DND-41 (cell line): ENCODE data around the gene USPL1.
A peak's percentile ranks its signal among the peaks of the same experiment; 100 is the strongest.

Source experiments
- ATAC-seq: fragments of 200-7000 bp; cut with Tn5 transposase; 3 replicates; pipeline ENCODE4 v1.9.1; 2021; ENCODE audit warnings: low read depth; ENCODE audit not compliant: insufficient read depth
- DNase-seq: peaks from one replicate; pipeline ENCODE4 v3.0.0-alpha.2; 2020
- H2AFZ ChIP-seq: 2 replicates; pipeline ENCODE4 v1.6.0; 2012; ENCODE audit warnings: low read depth, low read length
- H3K27ac ChIP-seq: 2 replicates; pipeline ENCODE4 v1.5.1; 2012; ENCODE audit warnings: low read length, inconsistent platforms
- H3K27me3 ChIP-seq: fragments of 200-600 bp; sonication (generic); 2 replicates; pipeline ENCODE4 v1.6.0; 2012; ENCODE audit warnings: low read length, mild to moderate bottlenecking, inconsistent platforms; ENCODE audit not compliant: insufficient read depth, poor library complexity
- H3K36me3 ChIP-seq: 2 replicates; pipeline ENCODE4 v1.5.1; 2012; ENCODE audit warnings: low read length, inconsistent platforms; ENCODE audit not compliant: insufficient read depth
- H3K4me1 ChIP-seq: 2 replicates; pipeline ENCODE4 v1.5.1; 2012; ENCODE audit warnings: mild to moderate bottlenecking, low read length; ENCODE audit not compliant: insufficient read depth
- H3K4me2 ChIP-seq: 2 replicates; pipeline ENCODE4 v1.6.0; 2012; ENCODE audit warnings: mild to moderate bottlenecking, moderate library complexity, low read length, inconsistent platforms; ENCODE audit not compliant: insufficient read depth
- H3K4me3 ChIP-seq, 2 experiments: fragments of 200-600 bp in 1 of 2; shearing (Covaris generic) in 1 of 2; 2 replicates each; pipeline ENCODE4 v1.5.1; 2012 to 2016; ENCODE audit warnings: inconsistent platforms in 2 of 2, low read length in 2 of 2, mild to moderate bottlenecking in 2 of 2, low read depth in 1 of 2, moderate library complexity in 1 of 2
- H3K79me2 ChIP-seq: 2 replicates; pipeline ENCODE4 v1.6.0; 2012; ENCODE audit warnings: low read length, inconsistent platforms; ENCODE audit not compliant: insufficient read depth
- H3K9ac ChIP-seq: 2 replicates; pipeline ENCODE4 v1.6.0; 2012; ENCODE audit warnings: low read depth, mild to moderate bottlenecking, inconsistent platforms, low read length, moderate library complexity
- H3K9me3 ChIP-seq: 2 replicates; pipeline ENCODE4 v1.5.1; 2012; ENCODE audit warnings: low read length, moderate library complexity, mild to moderate bottlenecking, inconsistent platforms; ENCODE audit not compliant: insufficient read depth, severe bottlenecking
- H4K20me1 ChIP-seq: 2 replicates; pipeline ENCODE4 v1.6.0; 2012; ENCODE audit warnings: low read length; ENCODE audit not compliant: insufficient read depth
- CTCF ChIP-seq: IDR thresholded peaks from 2 replicates; pipeline ENCODE4 v1.5.1; 2012; ENCODE audit warnings: borderline replicate concordance, low read length, moderate library complexity, mild to moderate bottlenecking; ENCODE audit not compliant: poor library complexity, severe bottlenecking; ENCODE audit errors: extremely low read depth
- EZH2 ChIP-seq: IDR thresholded peaks from 3 replicates; pipeline ENCODE4 v1.6.1; 2012; ENCODE audit warnings: borderline replicate concordance, low read depth, mild to moderate bottlenecking, moderate library complexity, low read length, inconsistent platforms; ENCODE audit not compliant: severe bottlenecking

Gene USPL1

GRCh38 chr13:30685987-30686386 lies 68.3 kb downstream of the USPL1 start:
- Histone ChIP-seq H3K27me3 (no peaks in the 10 kb centered on the region), H3K4me3 (no peak overlapping the region), H3K27ac (no peak overlapping the region), H3K36me3 (no peaks in the 10 kb centered on the region), H4K20me1 (no peaks in the 10 kb centered on the region), H3K79me2 (no peaks in the 10 kb centered on the region), H3K9me3 (no peaks in the 10 kb centered on the region), H3K4me1 (peaks cover 13% of the 10 kb centered on the region), H3K9ac (no peak overlapping the region), H3K4me2 (no peak overlapping the region), H2AFZ (no peak overlapping the region)
- DNase-seq (no peak), ATAC-seq (no peak)
- no peak for TF ChIP-seq CTCF

DNA sequence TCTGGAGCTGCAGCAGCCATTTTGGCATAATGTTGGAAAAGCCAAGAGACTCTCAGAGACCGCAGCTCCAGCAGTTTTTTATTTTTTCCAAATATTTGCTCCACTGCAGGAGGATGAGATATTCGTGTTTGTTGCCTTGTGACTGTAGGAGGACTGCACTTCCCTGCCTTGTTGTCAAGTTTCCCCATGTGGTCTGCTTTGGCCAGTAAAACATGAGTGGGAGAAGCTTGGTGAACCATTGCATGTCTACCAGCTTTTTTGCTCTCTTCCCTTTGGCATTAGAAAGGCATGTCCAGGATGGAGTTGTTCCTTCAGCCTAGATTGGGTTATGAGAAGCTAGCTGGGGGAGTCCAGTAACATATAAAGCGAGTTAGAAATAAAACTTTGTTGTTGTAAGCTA lies 69.9 kb downstream of the USPL1 start:
- H3K4me2 ChIP-seq, result no peak overlapping the region
- no peak for TF ChIP-seq EZH2
- no peak for TF ChIP-seq CTCF
- H3K36me3 ChIP-seq, result no peaks in the 10 kb centered on the region
- H4K20me1 ChIP-seq, result no peaks in the 10 kb centered on the region
- no peaks in the 10 kb centered on the region for H3K27me3 ChIP-seq
- DNase-seq (no peak), ATAC-seq (no peak)
- peaks cover 18% of the 10 kb centered on the region for H3K4me1 ChIP-seq
- no peaks in the 10 kb centered on the region for H3K79me2 ChIP-seq
- H3K9ac ChIP-seq, result no peak overlapping the region
- no peak overlapping the region for H3K27ac ChIP-seq
- H2AFZ ChIP-seq, result no peak overlapping the region
- no peak overlapping the region for H3K4me3 ChIP-seq
- no peaks in the 10 kb centered on the region for H3K9me3 ChIP-seq

- DNase-seq (no peak), ATAC-seq (no peak)
- H3K27me3 ChIP-seq, result no peaks in the 10 kb centered on the region
- no peak for TF ChIP-seq EZH2
- TF ChIP-seq CTCF, result no peak
- H3K79me2 ChIP-seq, result no peaks in the 10 kb centered on the region
- peak overlapping the region; percentile 53; the same call in 1 of the 2 replicates for H2AFZ ChIP-seq
- H3K4me2 ChIP-seq, result peak overlapping the region; percentile 66
- peaks cover 21% of the 10 kb centered on the region for H3K4me1 ChIP-seq
- no peaks in the 10 kb centered on the region for H4K20me1 ChIP-seq
- H3K36me3 ChIP-seq, result no peaks in the 10 kb centered on the region
- H3K4me3 ChIP-seq, result peak overlapping the region in 1 of 2 experiments; percentile 48; a peak in 2 of 4 replicates
- no peaks in the 10 kb centered on the region for H3K9me3 ChIP-seq
- H3K9ac ChIP-seq, result no peak overlapping the region; the same call in 1 of the 2 replicates
- peak overlapping the region; percentile 61; the same call in 1 of the 2 replicates for H3K27ac ChIP-seq
Observed at GRCh38 chr13:30689752-30690151, 72.0 kb downstream of the USPL1 start.
